Activated naive CD4-positive, alpha-beta T cell treated with anti-CD3 and anti-CD28 coated beads, Interleukin-2, amount 50 U/mL, for 16 hours (primary cell): ENCODE measurements around the gene STAT6.
"Not testable (repeated sequence)": the region's sequence is repeated elsewhere in the genome, so short reads cannot be mapped to it uniquely, and the experiment has no call there.

Experiments
- DNase-seq: peaks from one replicate; pipeline ENCODE4 v3.0.0-alpha.2; 2020

The STAT6 gene

GRCh38 chr12:57087010-57087690 is 24.0 kb downstream of the STAT6 start:
- peak; percentile 93 for DNase-seq

GRCh38 chr12:57086493-57087009 is 24.6 kb downstream of the STAT6 start:
- DNase-seq, result peak; percentile 62

GRCh38 chr12:57085999-57086492 is 25.1 kb downstream of the STAT6 start:
- DNase-seq, result peak; percentile 44

GRCh38 chr12:57080855-57081254 is 30.3 kb downstream of the STAT6 start:
- DNase-seq, result no peak

GRCh38 chr12:57079821-57080220 is 31.3 kb downstream of the STAT6 start:
- no peak for DNase-seq

GRCh38 chr12:57078519-57079404 is 32.4 kb downstream of the STAT6 start, which contains the start of gene NEMP1:
Gene NEMP1, minus strand, starts transcription at chr12:57078791. Its CDS starts 46 bp downstream, at chr12:57078745.
- DNase-seq, result peak; percentile 94

- DNase-seq, result not testable (repeated sequence)
These were observed 37.4 kb downstream of the STAT6 start for GRCh38 chr12:57073566-57074450.

GRCh38 chr12:57072661-57073060 is 38.5 kb downstream of the STAT6 start:
- no peak for DNase-seq

- DNase-seq, result peak; percentile 45
These were observed 41.6 kb downstream of the STAT6 start for GRCh38 chr12:57069523-57069922.

GRCh38 chr12:57066245-57066644 is 44.9 kb downstream of the STAT6 start:
- no peak for DNase-seq

- peak; percentile 55 for DNase-seq
These were observed 47.0 kb downstream of the STAT6 start for GRCh38 chr12:57063991-57064685.

- DNase-seq, result no peak
These were observed 52.7 kb downstream of the STAT6 start for GRCh38 chr12:57058454-57058853.

GRCh38 chr12:57057067-57057751 is 54.0 kb downstream of the STAT6 start:
- no peak for DNase-seq

- DNase-seq, result no peak
These were observed 55.3 kb downstream of the STAT6 start for GRCh38 chr12:57055824-57056223.

GRCh38 chr12:57053901-57054300 is 57.3 kb downstream of the STAT6 start:
- not testable (repeated sequence) for DNase-seq

GRCh38 chr12:57053146-57053545 is 58.0 kb downstream of the STAT6 start:
- DNase-seq, result not testable (repeated sequence)

GRCh38 chr12:57051011-57051410 is 60.2 kb downstream of the STAT6 start:
- no peak for DNase-seq

GRCh38 chr12:57049890-57050289 is 61.3 kb downstream of the STAT6 start, which contains the start of gene MYO1A:
Gene MYO1A, minus strand, starts transcription at chr12:57050129. Its CDS starts 1,806 bp downstream, at chr12:57048323.
- no peak for DNase-seq

GRCh38 chr12:57049119-57049446 is 62.1 kb downstream of the STAT6 start:
- no peak for DNase-seq

- no peak for DNase-seq
These were observed 62.6 kb downstream of the STAT6 start for GRCh38 chr12:57048423-57049118.

- no peak for DNase-seq
These were observed 63.2 kb downstream of the STAT6 start for GRCh38 chr12:57047981-57048380.
